GM13976 (cell line): Measurements from ENCODE around the gene SLC10A3.

Experiments used
- DNase-seq: peaks from one replicate; pipeline ENCODE4 v3.0.0; 2012; ENCODE audit warnings: low spot score
- CTCF ChIP-seq: IDR thresholded peaks from 2 replicates; pipeline ENCODE4 v1.5.1; 2012; ENCODE audit warnings: borderline replicate concordance, mild to moderate bottlenecking; ENCODE audit not compliant: insufficient read depth; ENCODE audit errors: extremely low read depth, missing control alignments, control extremely low read depth
- in situ Hi-C: fragments of 300-500 bp; cut with MboI; formaldehyde crosslinking; loops from one replicate; pipeline ENCODE4 v1.12.0; 2022; ENCODE audit warnings: low sequenced_read_pairs, mixed read lengths, inconsistent platforms; ENCODE audit not compliant: unreplicated experiment

SLC10A3 gene

DNA sequence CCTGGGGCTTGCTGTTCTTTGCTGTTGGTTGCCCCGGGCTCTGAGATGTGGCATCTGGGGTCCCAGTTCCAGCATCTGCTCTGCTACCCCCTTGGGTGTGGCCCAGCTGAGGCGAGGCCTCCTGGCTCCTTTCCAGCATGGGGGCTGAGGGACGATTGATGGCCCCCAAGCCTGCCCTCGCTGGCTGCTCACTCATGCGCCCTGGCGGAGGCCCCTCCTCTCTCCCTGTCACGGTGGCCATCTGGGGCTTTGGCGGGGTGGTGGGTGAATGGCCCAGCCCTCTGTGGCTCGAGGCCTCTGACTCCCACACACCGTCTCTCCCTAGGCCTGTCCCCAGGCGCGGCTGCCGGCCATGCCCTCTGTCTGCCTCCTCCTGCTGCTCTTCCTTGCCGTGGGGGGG is 30.6 kb downstream of the SLC10A3 start:
- in situ Hi-C loops: no loop called here
- DNase-seq: no peak
- TF ChIP-seq CTCF: no peak

- in situ Hi-C loops: no loop called here
- no peak for TF ChIP-seq CTCF
- DNase-seq: no peak
Measured at GRCh38 chrX:154458954-154459778, 31.3 kb downstream of the SLC10A3 start.

GRCh38 chrX:154458116-154458953 is 32.1 kb downstream of the SLC10A3 start, which contains the start of gene PLXNA3:
PLXNA3 (plus strand) TSS chrX:154458281; CDS start chrX:154460184, 1,903 bp downstream.
- peak; percentile 80 for DNase-seq
- no peak for TF ChIP-seq CTCF
- in situ Hi-C loops: no loop called here

DNA sequence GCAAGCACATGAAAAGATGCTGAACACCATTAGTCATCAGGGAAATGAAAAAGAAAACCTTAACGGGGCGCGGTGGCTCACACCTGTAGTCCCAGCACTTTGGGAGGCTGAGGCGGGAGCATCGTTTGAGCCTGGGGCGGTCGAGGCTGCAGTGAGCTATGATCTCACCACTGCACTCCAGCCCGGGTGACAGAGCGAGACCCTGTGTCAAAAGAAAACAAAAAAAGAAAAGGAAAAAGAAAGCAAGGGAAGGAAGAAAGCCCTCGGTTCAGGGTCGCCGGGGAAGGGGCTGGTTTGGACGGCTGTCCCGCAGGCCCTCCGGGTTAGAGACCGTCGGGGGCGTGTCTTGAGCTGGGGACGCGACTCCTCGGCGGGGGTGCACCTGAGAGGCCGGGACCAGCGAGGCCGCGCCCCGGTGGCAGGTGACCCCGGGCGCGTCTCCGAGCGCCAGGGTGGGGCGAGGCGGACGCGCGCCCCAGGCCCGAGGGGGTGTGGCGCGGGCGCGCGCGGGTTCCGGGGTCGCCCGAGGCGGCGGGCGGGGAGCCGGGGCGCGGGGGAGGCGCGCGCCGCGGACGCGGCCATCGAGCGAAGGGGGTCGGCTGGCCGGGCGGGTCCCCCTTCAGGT is 32.8 kb downstream of the SLC10A3 start:
- DNase-seq: peak; percentile 87
- TF ChIP-seq CTCF: no peak
- in situ Hi-C loops: no loop called here

GRCh38 chrX:154452823-154453222 is 37.6 kb downstream of the SLC10A3 start:
- no peak for TF ChIP-seq CTCF
- in situ Hi-C loops: no loop called here
- DNase-seq: no peak

DNA sequence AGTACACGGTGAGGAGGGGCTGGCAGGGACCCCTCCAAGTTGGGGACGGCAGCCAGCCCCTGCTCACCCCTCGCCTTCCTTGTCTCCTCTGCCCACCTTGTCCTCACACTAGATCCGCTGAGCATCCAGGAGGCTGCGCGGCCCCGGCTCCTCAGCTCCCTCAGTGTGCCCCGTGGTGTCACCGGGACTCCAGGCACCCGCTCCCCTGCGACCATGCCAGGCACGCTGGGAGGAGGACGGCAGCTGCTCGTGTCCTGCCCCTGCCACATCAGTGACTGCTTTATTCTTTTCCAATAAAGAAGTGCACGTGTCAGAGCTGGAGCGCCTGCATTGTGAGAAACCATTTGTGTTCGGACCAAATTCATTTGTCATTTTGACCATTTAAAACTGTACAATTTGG is 40.1 kb downstream of the SLC10A3 start:
- in situ Hi-C loops: no loop called here
- no peak for DNase-seq
- no peak for TF ChIP-seq CTCF
